Middle frontal gyrus (tissue), 1 donor: ENCODE data around the gene ZNF436.
"Not testable (repeated sequence)": the region's sequence is repeated elsewhere in the genome, so short reads cannot be mapped to it uniquely, and the experiment has no call there.

Source experiments
- DNase-seq: peaks from one replicate; pipeline ENCODE4 v3.0.0-alpha.2; 2015; ENCODE audit warnings: low spot score; ENCODE audit errors: extremely low spot score

The ZNF436 gene

GRCh38 chr1:23322770-23323169 lies 46.9 kb downstream of the ZNF436 start:
- DNase-seq = no peak

- DNase-seq = not testable (repeated sequence)
These were observed 59.4 kb downstream of the ZNF436 start for GRCh38 chr1:23310280-23310679.
